Fibroblast of lung (primary cell): ENCODE data around the gene GPR143. TPM values are rescaled to one million over a fixed set of nuclear protein-coding genes. Genes with fewer than 3 reads are reported as not detected.

Experiments used
- DNase-seq, 2 donors: peaks; one replicate each; pipeline versions ENCODE4 v3.0.0 to v3.0.0-alpha.2; 2010; ENCODE audit warnings: low read depth in 2 of 2
- H2AFZ ChIP-seq: 2 replicates; pipeline ENCODE4 v1.5.1; 2012; ENCODE audit warnings: low read length, control low read depth, inconsistent platforms
- H3K27ac ChIP-seq: 2 replicates; pipeline ENCODE4 v1.5.1; 2011; ENCODE audit warnings: low read length, control low read depth; ENCODE audit not compliant: insufficient read depth
- H3K27me3 ChIP-seq: 2 replicates; pipeline ENCODE4 v1.5.1; 2011; ENCODE audit warnings: mild to moderate bottlenecking, low read length; ENCODE audit not compliant: control insufficient read depth, insufficient read depth
- H3K36me3 ChIP-seq: 2 replicates; pipeline ENCODE4 v1.5.1; 2011; ENCODE audit warnings: low read length; ENCODE audit not compliant: control insufficient read depth, insufficient read depth
- H3K4me1 ChIP-seq: 2 replicates; pipeline ENCODE4 v1.5.1; 2011; ENCODE audit warnings: low read length; ENCODE audit not compliant: control insufficient read depth, insufficient read depth; ENCODE audit errors: extremely low read depth
- H3K4me2 ChIP-seq: 2 replicates; pipeline ENCODE4 v1.5.1; 2011; ENCODE audit warnings: low read length, control low read depth; ENCODE audit not compliant: insufficient read depth; ENCODE audit errors: extremely low read depth
- H3K4me3 ChIP-seq, 4 experiments: fragments of 200-600 bp in 1 of 4; sonication (generic) in 1 of 4; replicated peaks in 1 of 4; 2 replicates each; pipeline ENCODE4 v1.5.1; 2011 to 2016; ENCODE audit warnings: low read length in 4 of 4, low read depth in 3 of 4, mild to moderate bottlenecking in 3 of 4, control low read depth in 2 of 4, inconsistent platforms in 1 of 4, mixed read lengths in 1 of 4; ENCODE audit not compliant: insufficient read depth in 1 of 4; ENCODE audit errors: control extremely low read depth in 1 of 4
- H3K79me2 ChIP-seq: 2 replicates; pipeline ENCODE4 v1.5.1; 2012; ENCODE audit warnings: mild to moderate bottlenecking, low read length, inconsistent platforms; ENCODE audit not compliant: control insufficient read depth, insufficient read depth
- H3K9ac ChIP-seq: 2 replicates; pipeline ENCODE4 v1.5.1; 2011; ENCODE audit warnings: mild to moderate bottlenecking, low read length, control low read depth; ENCODE audit not compliant: insufficient read depth
- H3K9me3 ChIP-seq: 2 replicates; pipeline ENCODE4 v1.5.1; 2012; ENCODE audit warnings: low read depth, low read length; ENCODE audit not compliant: control insufficient read depth, insufficient read depth
- H4K20me1 ChIP-seq: 2 replicates; pipeline ENCODE4 v1.5.1; 2011; ENCODE audit warnings: low read length; ENCODE audit not compliant: control insufficient read depth, insufficient read depth; ENCODE audit errors: extremely low read depth
- CTCF ChIP-seq, 2 donors: IDR thresholded peaks in 1 of 2; conservative IDR thresholded peaks in 1 of 2; 1 replicate in 1 of 2; 2 replicates in 1 of 2; pipeline ENCODE4 v1.5.1; 2011 to 2012; ENCODE audit warnings: low read length in 2 of 2, control low read depth in 1 of 2, inconsistent platforms in 1 of 2, low read depth in 1 of 2, mild to moderate bottlenecking in 1 of 2
- EZH2 ChIP-seq: IDR thresholded peaks from 2 replicates; pipeline ENCODE4 v1.5.1; 2012; ENCODE audit warnings: low read length, control low read depth, mild to moderate bottlenecking; ENCODE audit errors: missing control alignments
- polyA plus RNA-seq, 2 donors: library from polyadenylated mRNA; depleted of rRNA in 1 of 2; stranded (reverse) in 1 of 2; unstranded in 1 of 2; fragments of >200 nt; gene quantifications; 2 replicates each; pipeline ENCODE4 v1.2.1, GENCODE V29; 2011 to 2012; ENCODE audit warnings: missing spikeins in 1 of 2
- total RNA-seq: library from RNA; depleted of rRNA; stranded (reverse); fragments of >200 nt; gene quantifications from 2 replicates; pipeline ENCODE4 v1.2.1, GENCODE V29; 2014

GPR143 gene
- total and polyA plus RNA-seq, 2 donors (not counting 1 experiment from before 2014, with no cell fraction given), result 0.07 TPM; not detected in 1

- Histone ChIP-seq H3K79me2 (no peaks in the 10 kb centered on the region), H3K4me2 (no peak overlapping the region), H3K27me3 (no peaks in the 10 kb centered on the region), H3K4me3 (no peak overlapping the region), H4K20me1 (no peaks in the 10 kb centered on the region), H3K4me1 (no peaks in the 10 kb centered on the region), H3K9me3 (no peaks in the 10 kb centered on the region), H3K36me3 (no peaks in the 10 kb centered on the region), H3K9ac (no peak overlapping the region), H2AFZ (no peak overlapping the region), H3K27ac (no peak overlapping the region)
- DNase-seq, result no peak
- no peak for TF ChIP-seq CTCF (conservative IDR thresholded peaks at IDR 0.05 in 1 of 2, IDR thresholded peaks at IDR 0.05 in 1 of 2; ENCODE audit: low read depth in 1 of 2, low read length in 2 of 2)
Measured at GRCh38 chrX:9738151-9738550, 27.5 kb downstream of the GPR143 start.

- H3K4me3 ChIP-seq, result no peak overlapping the region
- no peaks in the 10 kb centered on the region for H4K20me1 ChIP-seq
- H3K79me2 ChIP-seq, result no peaks in the 10 kb centered on the region
- no peak overlapping the region for H3K9ac ChIP-seq
- TF ChIP-seq CTCF (conservative IDR thresholded peaks at IDR 0.05 in 1 of 2, IDR thresholded peaks at IDR 0.05 in 1 of 2; ENCODE audit: low read depth in 1 of 2, low read length in 2 of 2), result no peak
- TF ChIP-seq EZH2, result no peak
- no peaks in the 10 kb centered on the region for H3K36me3 ChIP-seq
- no peak overlapping the region for H3K4me2 ChIP-seq
- H2AFZ ChIP-seq, result no peak overlapping the region
- no peak for DNase-seq
- H3K27me3 ChIP-seq, result no peaks in the 10 kb centered on the region
- no peaks in the 10 kb centered on the region for H3K9me3 ChIP-seq
- no peaks in the 10 kb centered on the region for H3K4me1 ChIP-seq
- H3K27ac ChIP-seq, result no peak overlapping the region
Measured at GRCh38 chrX:9737363-9737762, 28.3 kb downstream of the GPR143 start.

GRCh38 chrX:9730752-9731151 lies 34.9 kb downstream of the GPR143 start:
- Histone ChIP-seq H4K20me1 (no peaks in the 10 kb centered on the region), H3K27ac (no peak overlapping the region), H3K9ac (no peak overlapping the region), H3K4me3 (no peak overlapping the region), H3K4me2 (no peak overlapping the region), H3K79me2 (no peaks in the 10 kb centered on the region), H3K4me1 (no peaks in the 10 kb centered on the region), H2AFZ (no peak overlapping the region), H3K9me3 (no peaks in the 10 kb centered on the region), H3K27me3 (no peaks in the 10 kb centered on the region), H3K36me3 (no peaks in the 10 kb centered on the region)
- no peak for DNase-seq
- TF ChIP-seq EZH2 (no peak), CTCF (conservative IDR thresholded peaks at IDR 0.05 in 1 of 2, IDR thresholded peaks at IDR 0.05 in 1 of 2; ENCODE audit: low read depth in 1 of 2, low read length in 2 of 2) (no peak)
